IMR-90 (cell line): ENCODE data around the gene MAML2. TPM values are rescaled to one million over a fixed set of nuclear protein-coding genes. Genes with fewer than 3 reads are reported as not detected.

Experiments
- ATAC-seq: fragments of 200-7000 bp; cut with Tn5 transposase; 2 replicates; pipeline ENCODE4 v1.9.1; 2020; ENCODE audit warnings: low read depth, mild to moderate bottlenecking, moderate library complexity
- BruUV-seq: library from RNA; stranded (reverse); fragments of 400-500 nt; replicated peaks from 2 replicates; lab custom pipeline; 2021; lab: Mats Ljungman, UMichigan
- CTCF ChIA-PET: fragments of 300-600 bp; formaldehyde crosslinking; extraction: SDS; loops from one replicate; lab custom pipeline; 2021; ENCODE audit warnings: antibody characterized with exemption; lab: Yijun Ruan, JAX
- POLR2A ChIA-PET: fragments of 300-600 bp; sonication (Branson Sonifier 250); formaldehyde crosslinking; loops from one replicate; lab custom pipeline; 2022; ENCODE audit warnings: antibody characterized with exemption; ENCODE audit not compliant: unreplicated experiment; lab: Charles Lee
- DNase-seq: peaks from one replicate; pipeline ENCODE4 v3.0.0; 2013
- H2AFZ ChIP-seq: replicated peaks from 2 replicates; pipeline ENCODE3; 2013; ENCODE audit warnings: low read length, mild to moderate bottlenecking; ENCODE audit not compliant: poor library complexity
- H2AK5ac ChIP-seq: 2 replicates; pipeline ENCODE4 v1.6.1; 2013; ENCODE audit warnings: low read depth, low read length, inconsistent platforms
- H2AK9ac ChIP-seq: replicated peaks from 2 replicates; pipeline ENCODE3; 2013; ENCODE audit warnings: mild to moderate bottlenecking, low read depth, low read length, moderate library complexity; ENCODE audit not compliant: poor library complexity
- H2BK120ac ChIP-seq: 2 replicates; pipeline ENCODE4 v1.6.1; 2013; ENCODE audit warnings: low read depth, low read length, inconsistent platforms
- H2BK15ac ChIP-seq: 3 replicates; pipeline ENCODE4 v1.6.1; 2013; ENCODE audit warnings: low read depth, low read length, inconsistent platforms
- H2BK20ac ChIP-seq: 2 replicates; pipeline ENCODE4 v1.6.1; 2013; ENCODE audit warnings: low read depth, mild to moderate bottlenecking, inconsistent platforms, low read length, moderate library complexity
- H2BK5ac ChIP-seq: 2 replicates; pipeline ENCODE4 v1.6.1; 2013; ENCODE audit warnings: mild to moderate bottlenecking, low read depth, low read length, inconsistent platforms; ENCODE audit not compliant: poor library complexity, severe bottlenecking
- H3K14ac ChIP-seq: replicated peaks from 2 replicates; pipeline ENCODE4 v1.6.1; 2013; ENCODE audit warnings: low read depth, low read length, inconsistent platforms
- H3K18ac ChIP-seq: 2 replicates; pipeline ENCODE4 v1.6.1; 2013; ENCODE audit warnings: low read depth, low read length, control low read depth
- H3K23ac ChIP-seq: 2 replicates; pipeline ENCODE4 v1.6.1; 2013; ENCODE audit warnings: low read depth, low read length, inconsistent platforms
- H3K27ac ChIP-seq: 2 replicates; pipeline ENCODE4 v1.5.1; 2013; ENCODE audit warnings: mild to moderate bottlenecking, control low read depth, low read length; ENCODE audit not compliant: insufficient read depth
- H3K27me3 ChIP-seq: 2 replicates; pipeline ENCODE4 v1.6.1; 2013; ENCODE audit warnings: low read length; ENCODE audit not compliant: control insufficient read depth, insufficient read depth
- H3K36me3 ChIP-seq: 2 replicates; pipeline ENCODE4 v1.6.1; 2013; ENCODE audit warnings: low read length, mixed read lengths; ENCODE audit not compliant: control insufficient read depth, insufficient read depth
- H3K4ac ChIP-seq: 2 replicates; pipeline ENCODE4 v1.6.1; 2013; ENCODE audit warnings: low read depth, low read length, inconsistent platforms
- H3K4me1 ChIP-seq: 2 replicates; pipeline ENCODE4 v1.6.1; 2013; ENCODE audit warnings: low read length, mixed read lengths; ENCODE audit not compliant: control insufficient read depth, insufficient read depth
- H3K4me2 ChIP-seq: 2 replicates; pipeline ENCODE4 v1.6.1; 2013; ENCODE audit warnings: low read depth, mild to moderate bottlenecking, control low read depth, low read length, moderate library complexity
- H3K4me3 ChIP-seq: 2 replicates; pipeline ENCODE4 v1.5.1; 2013; ENCODE audit warnings: low read depth, mild to moderate bottlenecking, control low read depth, low read length, moderate library complexity; ENCODE audit not compliant: insufficient read depth
- H3K56ac ChIP-seq: 2 replicates; pipeline ENCODE4 v1.6.1; 2013; ENCODE audit warnings: low read length, inconsistent platforms; ENCODE audit not compliant: insufficient read depth; ENCODE audit errors: extremely low read depth
- H3K79me1 ChIP-seq, 2 experiments: 2 replicates each; pipeline ENCODE4 v1.6.1; 2013; ENCODE audit warnings: low read length in 2 of 2, inconsistent platforms in 1 of 2, low read depth in 1 of 2
- H3K9ac ChIP-seq: 2 replicates; pipeline ENCODE4 v1.6.1; 2013; ENCODE audit warnings: low read depth, low read length, control low read depth
- H3K9me1 ChIP-seq: 2 replicates; pipeline ENCODE4 v1.6.1; 2013; ENCODE audit warnings: low read length, inconsistent platforms; ENCODE audit not compliant: insufficient read depth
- H3K9me3 ChIP-seq: 2 replicates; pipeline ENCODE4 v1.6.1; 2013; ENCODE audit warnings: low read length; ENCODE audit not compliant: control insufficient read depth, insufficient read depth
- H4K20me1 ChIP-seq: 2 replicates; pipeline ENCODE4 v1.6.1; 2013; ENCODE audit warnings: low read length, inconsistent platforms; ENCODE audit not compliant: insufficient read depth
- H4K5ac ChIP-seq: 2 replicates; pipeline ENCODE4 v1.6.1; 2013; ENCODE audit warnings: mild to moderate bottlenecking, low read depth, low read length, control low read depth
- H4K8ac ChIP-seq, 2 experiments: 2 replicates each; pipeline ENCODE4 v1.6.1; 2013; ENCODE audit warnings: low read depth in 2 of 2, low read length in 2 of 2, control low read depth in 1 of 2, inconsistent platforms in 1 of 2
- H4K91ac ChIP-seq: 2 replicates; pipeline ENCODE4 v1.6.1; 2013; ENCODE audit warnings: low read depth, low read length, inconsistent platforms; ENCODE audit not compliant: insufficient read depth
- CHD1 ChIP-seq: IDR thresholded peaks from 2 replicates; pipeline ENCODE4 v1.6.1; 2012; ENCODE audit warnings: low read depth, low read length, improper control_type of control experiment
- MAFK ChIP-seq: IDR thresholded peaks from 2 replicates; pipeline ENCODE4 v1.6.1; 2012; ENCODE audit warnings: low read depth, low read length, improper control_type of control experiment
- RAD21 ChIP-seq: IDR thresholded peaks from 2 replicates; pipeline ENCODE4 v1.6.1; 2012; ENCODE audit warnings: low read length, improper control_type of control experiment
- WGBS, 2 experiments: methylation state at CpG; one replicate each; pipeline versions ENCODE4 v1.1.5 to v1.1.7; 2013; ENCODE audit warnings: missing lambda C conversion rate in 2 of 2; ENCODE audit not compliant: insufficient read length in 1 of 2; ENCODE audit errors: extremely low coverage in 2 of 2; 5-methylcytosine and 5-hydroxymethylcytosine counted together
- dilution Hi-C: fragments of 300-500 bp; cut with HindIII; formaldehyde crosslinking; loops from one replicate; pipeline ENCODE4 v1.14.3; 2018; ENCODE audit warnings: low sequenced_read_pairs; ENCODE audit not compliant: unreplicated experiment
- in situ Hi-C: fragments of 300-500 bp; cut with MboI; formaldehyde crosslinking; loops from 3 replicates; pipeline ENCODE4 v1.14.3; 2019; ENCODE audit warnings: low sequenced_read_pairs, inconsistent platforms, mixed read lengths
- intact Hi-C: fragments of 100-400 bp; cut with micrococcal nuclease; formaldehyde crosslinking; loops from 2 replicates; pipeline ENCODE4 v1.10.0; 2022
- polyA plus RNA-seq, 3 experiments: library from polyadenylated mRNA; depleted of rRNA; stranded (reverse); fragments of >200 nt; gene quantifications; 2 replicates each; pipeline ENCODE4 v1.2.3, GENCODE V29; 2012; ENCODE audit warnings: low replicate concordance in 1 of 3
- total RNA-seq: library from RNA; depleted of rRNA; stranded (reverse); fragments of >200 nt; gene quantifications from 2 replicates; pipeline ENCODE4 v1.2.3, GENCODE V29; 2012

MAML2 gene
- total and polyA plus RNA-seq, 2 of the 4 experiments (the other 2 are of a cell fraction): 15.0 to 19.5 TPM

- POLR2A ChIA-PET: no interaction called here
- no peak overlapping the region for H3K4me2 ChIP-seq
Observed at GRCh38 chr11:96147186-96147585, 195.8 kb downstream of the MAML2 start.

More at GRCh38 chr11:96147186-96147585, 195.8 kb downstream of the MAML2 start:
- H3K9me3 ChIP-seq: no peaks in the 10 kb centered on the region
- H3K27ac ChIP-seq: no peak overlapping the region
- H2BK20ac ChIP-seq: no peak overlapping the region
- DNase-seq (no peak), ATAC-seq (no peak)
- dilution Hi-C loops: no loop called here
- H3K18ac ChIP-seq: no peak overlapping the region
- H3K27me3 ChIP-seq: no peaks in the 10 kb centered on the region
- H2AFZ ChIP-seq: no peak overlapping the region
- H3K79me1 ChIP-seq: peaks cover 34 to 66% of the 10 kb centered on the region in 2 experiments
- WGBS, 2 experiments: no CpG with 5 or more reads among the region's 2 CpGs
- H4K91ac ChIP-seq: no peak overlapping the region
- peak overlapping the region; percentile 5 for H2BK5ac ChIP-seq
- no peak overlapping the region for H3K4me3 ChIP-seq
- H2AK5ac ChIP-seq: no peak overlapping the region
- H3K23ac ChIP-seq: no peak overlapping the region
- intact Hi-C loops: no loop called here
- no peak overlapping the region; the same call in 1 of the 2 replicates for H4K5ac ChIP-seq
- H3K14ac ChIP-seq: 0 out of 2 replicates have a peak overlapping the region, but pooled peaks have one; percentile 23
- TF ChIP-seq RAD21 (no peak), CHD1 (no peak), MAFK (no peak)
- no peak overlapping the region for H3K4ac ChIP-seq
- H4K8ac ChIP-seq: no peak overlapping the region
- H2AK9ac ChIP-seq: no peak overlapping the region
- in situ Hi-C loops: no loop called here
- H4K20me1 ChIP-seq: no peaks in the 10 kb centered on the region
- peaks cover 27% of the 10 kb centered on the region for H3K9me1 ChIP-seq
- no peak overlapping the region for H2BK15ac ChIP-seq
- CTCF ChIA-PET: no interaction called here
- H2BK120ac ChIP-seq: no peak overlapping the region
- H3K36me3 ChIP-seq: no peaks in the 10 kb centered on the region
- no TSS peak for BruUV-seq
- H3K9ac ChIP-seq: no peak overlapping the region
- H3K4me1 ChIP-seq: peaks cover 22% of the 10 kb centered on the region
- H3K56ac ChIP-seq: no peak overlapping the region
